ENCODE measurements around the gene RETSAT. TPM values are rescaled to one million over a fixed set of nuclear protein-coding genes. Genes with fewer than 3 reads are reported as not detected.
"Not testable (repeated sequence)": the region's sequence is repeated elsewhere in the genome, so short reads cannot be mapped to it uniquely, and the experiment has no call there.

RETSAT gene
- total RNA-seq, 1 experiment from 2014 or later = 32.3 TPM

DNA sequence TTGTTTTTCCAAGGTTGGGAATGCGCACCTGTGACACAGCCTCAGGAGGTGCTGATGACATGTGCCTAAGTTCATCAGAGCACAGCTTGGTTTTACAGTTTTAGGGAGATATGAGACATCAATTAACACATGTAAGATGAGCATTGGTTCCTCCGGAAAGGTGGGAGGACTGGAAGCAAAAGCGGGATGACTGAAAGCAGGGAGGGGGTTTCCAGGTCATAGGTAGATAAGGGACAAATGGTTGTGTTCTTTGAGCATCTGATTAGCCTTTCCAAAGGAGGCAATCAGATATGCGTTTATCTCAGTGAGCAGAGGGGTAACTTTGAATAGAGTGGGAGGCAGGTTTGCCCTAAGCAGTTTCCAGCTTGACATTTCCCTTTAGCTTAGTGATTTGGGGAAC is 29.5 kb upstream of the RETSAT start:
- intact Hi-C loops (cut with micrococcal nuclease; ENCODE audit: unreplicated experiment) = no loop called here
- Mint-ChIP-seq H3K4me1 (ENCODE audit: low read depth, unreplicated experiment) (no peaks in the 10 kb centered on the region), H3K36me3 (ENCODE audit: insufficient read depth, unreplicated experiment) (peaks cover 8% of the 10 kb centered on the region), H3K4me3 (ENCODE audit: unreplicated experiment) (no peak overlapping the region), H3K9me3 (ENCODE audit: unreplicated experiment) (no peaks in the 10 kb centered on the region), H3K27me3 (ENCODE audit: insufficient read depth, unreplicated experiment) (no peaks in the 10 kb centered on the region), H3K27ac (ENCODE audit: unreplicated experiment) (no peak overlapping the region)
- CTCF ChIA-PET = no interaction called here
- no peaks in the 10 kb centered on the region for H3K9me3 ChIP-seq
- DNase-seq = no peak
- no peak for TF ChIP-seq CTCF (IDR thresholded peaks at IDR 0.05; ENCODE audit: insufficient read depth in 1 of 2, low read depth in 1 of 2, low read length in 1 of 2, severe bottlenecking in 1 of 2, unreplicated experiment in 1 of 2)
- POLR2A ChIA-PET = no interaction called here
- no peaks in the 10 kb centered on the region for H3K27me3 ChIP-seq (replicated peaks; ENCODE audit: control insufficient read depth, insufficient read depth, low read length)
- H3K4me1 ChIP-seq = no peaks in the 10 kb centered on the region
- no peaks in the 10 kb centered on the region for H3K36me3 ChIP-seq (ENCODE audit: control insufficient read depth, insufficient read depth, low read length)
- BruUV-seq (replicated peaks) = no TSS peak
- no peak overlapping the region for H3K4me3 ChIP-seq (ENCODE audit: low read depth, low read length)

DNA sequence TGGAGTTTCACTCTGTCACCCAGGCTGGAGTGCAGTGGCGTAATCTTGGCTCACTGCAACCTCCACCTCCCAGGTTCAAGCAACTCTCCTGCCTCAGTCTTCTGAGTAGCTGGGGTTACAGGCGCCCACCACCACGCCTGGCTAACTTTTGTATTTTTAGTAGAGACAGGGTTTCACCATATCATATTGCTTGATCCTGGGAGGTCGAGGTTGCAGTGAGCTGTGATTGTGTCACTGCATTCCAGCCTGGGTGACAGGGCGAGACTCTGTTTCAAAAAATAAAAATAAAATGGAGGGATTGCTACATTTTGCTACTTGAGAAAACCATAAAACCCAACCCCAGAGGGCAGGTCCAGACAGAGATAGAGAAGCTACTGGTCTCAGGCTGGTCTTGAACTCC is 28.8 kb upstream of the RETSAT start:
- intact Hi-C loops (cut with micrococcal nuclease; ENCODE audit: unreplicated experiment); H3K9me3 Mint-ChIP-seq (ENCODE audit: unreplicated experiment); H3K4me3 ChIP-seq (ENCODE audit: low read depth, low read length); H3K36me3 Mint-ChIP-seq (ENCODE audit: insufficient read depth, unreplicated experiment); H3K4me3 Mint-ChIP-seq (ENCODE audit: unreplicated experiment); DNase-seq; H3K4me1 Mint-ChIP-seq (ENCODE audit: low read depth, unreplicated experiment); H3K36me3 ChIP-seq (ENCODE audit: control insufficient read depth, insufficient read depth, low read length); BruUV-seq (replicated peaks); H3K27ac Mint-ChIP-seq (ENCODE audit: unreplicated experiment); H3K9me3 ChIP-seq; H3K27me3 ChIP-seq (replicated peaks; ENCODE audit: control insufficient read depth, insufficient read depth, low read length); H3K27me3 Mint-ChIP-seq (ENCODE audit: insufficient read depth, unreplicated experiment); H3K4me1 ChIP-seq: not testable (repeated sequence)
- CTCF ChIA-PET = interaction anchor here (0.7 kb wide), 2 partner anchors 38 to 86 kb away, joined by 5 to 7 read pairs; no protein-coding TSS in a partner anchor
- POLR2A ChIA-PET = interaction anchor here (0.6 kb wide), 1 partner anchor 173 kb away, joined by 3 read pairs; no protein-coding TSS in a partner anchor

DNA sequence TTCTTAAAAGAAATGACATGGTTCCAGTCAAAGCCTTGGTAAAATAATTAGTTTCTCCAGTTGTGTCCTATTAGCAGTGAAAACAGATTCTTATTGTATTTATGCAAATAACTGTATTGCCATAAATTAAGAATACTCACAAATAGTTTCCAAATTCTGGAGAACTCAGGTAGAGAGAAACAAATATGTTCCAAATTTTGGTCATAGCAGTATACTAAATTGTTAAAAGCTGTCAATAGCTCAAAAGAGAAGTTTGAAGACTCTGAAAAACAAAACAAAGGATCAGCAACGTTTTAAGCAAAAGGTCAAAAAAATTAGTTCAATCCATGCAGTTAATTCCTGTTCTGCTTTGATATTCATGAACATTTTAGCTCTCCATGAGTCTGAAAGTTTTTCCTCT is 25.7 kb upstream of the RETSAT start:
- intact Hi-C loops (cut with micrococcal nuclease; ENCODE audit: unreplicated experiment) = no loop called here
- Mint-ChIP-seq H3K36me3 (ENCODE audit: insufficient read depth, unreplicated experiment) (no peaks in the 10 kb centered on the region), H3K4me1 (ENCODE audit: low read depth, unreplicated experiment) (no peaks in the 10 kb centered on the region), H3K27ac (ENCODE audit: unreplicated experiment) (no peak overlapping the region), H3K4me3 (ENCODE audit: unreplicated experiment) (no peak overlapping the region), H3K9me3 (ENCODE audit: unreplicated experiment) (no peaks in the 10 kb centered on the region), H3K27me3 (ENCODE audit: insufficient read depth, unreplicated experiment) (no peaks in the 10 kb centered on the region)
- ChIA-PET POLR2A (no interaction called here), CTCF (no interaction called here)
- BruUV-seq (replicated peaks) = no TSS peak
- DNase-seq = no peak
- TF ChIP-seq CTCF (IDR thresholded peaks at IDR 0.05; ENCODE audit: insufficient read depth in 1 of 2, low read depth in 1 of 2, low read length in 1 of 2, severe bottlenecking in 1 of 2, unreplicated experiment in 1 of 2) = no peak
- H3K4me1 ChIP-seq = no peaks in the 10 kb centered on the region
- H3K27me3 ChIP-seq (replicated peaks; ENCODE audit: control insufficient read depth, insufficient read depth, low read length) = no peaks in the 10 kb centered on the region
- H3K4me3 ChIP-seq (ENCODE audit: low read depth, low read length) = no peak overlapping the region
- no peaks in the 10 kb centered on the region for H3K9me3 ChIP-seq
- no peaks in the 10 kb centered on the region for H3K36me3 ChIP-seq (ENCODE audit: control insufficient read depth, insufficient read depth, low read length)

DNA sequence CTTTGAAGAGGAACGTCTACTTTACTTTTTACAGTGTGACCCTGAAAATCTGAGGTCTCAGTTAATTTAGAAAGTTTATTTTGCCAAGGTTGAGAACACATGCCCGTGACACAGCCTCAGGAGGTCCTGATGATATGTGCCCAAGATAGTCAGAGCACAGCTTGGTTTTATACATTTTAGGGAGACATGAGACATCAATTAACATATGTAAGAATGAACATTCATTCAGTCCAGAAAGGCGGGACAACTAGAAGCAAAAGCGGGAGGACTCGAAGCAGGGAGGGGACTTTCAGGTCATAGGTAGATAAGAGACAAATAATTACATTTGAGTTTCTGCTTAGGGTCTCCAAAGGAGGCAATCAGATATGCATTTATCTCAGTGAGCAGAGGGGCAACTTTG is 23.9 kb upstream of the RETSAT start:
- no peaks in the 10 kb centered on the region for H3K9me3 Mint-ChIP-seq (ENCODE audit: unreplicated experiment)
- no peaks in the 10 kb centered on the region for H3K4me1 Mint-ChIP-seq (ENCODE audit: low read depth, unreplicated experiment)
- BruUV-seq (replicated peaks) = no TSS peak
- H3K4me3 ChIP-seq (ENCODE audit: low read depth, low read length) = no peak overlapping the region
- no peak overlapping the region for H3K27ac Mint-ChIP-seq (ENCODE audit: unreplicated experiment)
- no peaks in the 10 kb centered on the region for H3K27me3 Mint-ChIP-seq (ENCODE audit: insufficient read depth, unreplicated experiment)
- H3K4me1 ChIP-seq = no peaks in the 10 kb centered on the region
- CTCF ChIA-PET = no interaction called here
- no peak for DNase-seq
- H3K27me3 ChIP-seq (replicated peaks; ENCODE audit: control insufficient read depth, insufficient read depth, low read length) = no peaks in the 10 kb centered on the region
- TF ChIP-seq CTCF (IDR thresholded peaks at IDR 0.05; ENCODE audit: insufficient read depth in 1 of 2, low read depth in 1 of 2, low read length in 1 of 2, severe bottlenecking in 1 of 2, unreplicated experiment in 1 of 2) = no peak
- intact Hi-C loops (cut with micrococcal nuclease; ENCODE audit: unreplicated experiment) = no loop called here
- POLR2A ChIA-PET = no interaction called here
- H3K36me3 ChIP-seq (ENCODE audit: control insufficient read depth, insufficient read depth, low read length) = no peaks in the 10 kb centered on the region
- H3K4me3 Mint-ChIP-seq (ENCODE audit: unreplicated experiment) = no peak overlapping the region
- no peaks in the 10 kb centered on the region for H3K36me3 Mint-ChIP-seq (ENCODE audit: insufficient read depth, unreplicated experiment)
- H3K9me3 ChIP-seq = no peaks in the 10 kb centered on the region
